Muscle layer of duodenum (tissue), 2 donors: ENCODE data around the gene ATG16L1.

ENCODE experiments used
- H3K27ac ChIP-seq: one replicate; pipeline ENCODE4 v1.7.0; 2013; ENCODE audit warnings: mild to moderate bottlenecking, low read length
- H3K27me3 ChIP-seq: one replicate; pipeline ENCODE4 v1.7.0; 2013; ENCODE audit warnings: low read depth, mild to moderate bottlenecking, control low read depth, low read length
- H3K36me3 ChIP-seq, 2 donors: one replicate each; pipeline ENCODE4 v1.7.0; 2013; ENCODE audit warnings: low read length in 2 of 2, control low read depth in 1 of 2, mild to moderate bottlenecking in 1 of 2; ENCODE audit not compliant: insufficient read depth in 2 of 2, control insufficient read depth in 1 of 2
- H3K4me1 ChIP-seq, 2 donors: one replicate each; pipeline ENCODE4 v1.7.0; 2013; ENCODE audit warnings: low read length in 2 of 2, mild to moderate bottlenecking in 2 of 2, control low read depth in 1 of 2, moderate library complexity in 1 of 2; ENCODE audit not compliant: insufficient read depth in 2 of 2, control insufficient read depth in 1 of 2
- H3K4me3 ChIP-seq, 2 donors: one replicate each; pipeline ENCODE4 v1.7.0; 2013; ENCODE audit warnings: low read length in 2 of 2, low read depth in 1 of 2, mild to moderate bottlenecking in 1 of 2
- H3K9me3 ChIP-seq, 2 donors: one replicate each; pipeline ENCODE4 v1.7.0; 2013; ENCODE audit warnings: low read length in 2 of 2, control low read depth in 1 of 2, mild to moderate bottlenecking in 1 of 2; ENCODE audit not compliant: control insufficient read depth in 1 of 2
- donor health status: healthy.

Gene ATG16L1

DNA sequence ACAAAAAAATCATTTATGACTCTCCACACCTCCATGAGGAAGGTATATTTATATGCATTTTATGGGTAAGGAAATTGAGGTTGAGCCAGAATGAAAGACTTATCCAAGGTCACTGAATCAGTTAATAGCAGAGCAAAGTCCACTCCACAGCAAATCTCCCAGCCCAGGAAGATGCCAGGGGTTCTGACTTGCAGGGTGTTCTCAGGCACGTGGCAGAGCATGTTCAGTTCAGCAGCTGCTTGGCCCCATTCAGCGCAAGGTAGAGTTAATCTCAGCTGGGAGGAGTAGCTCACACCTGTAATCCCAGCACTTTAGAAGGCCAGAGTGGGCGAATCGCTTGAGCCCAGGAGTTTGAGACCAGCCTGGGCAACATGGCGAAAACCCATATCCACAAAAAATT is 85.1 kb downstream of the ATG16L1 start:
- Histone ChIP-seq H3K36me3 (no peaks in the 10 kb centered on the region), H3K27ac (no peak overlapping the region), H3K4me3 (no peak overlapping the region), H3K4me1 (no peaks in the 10 kb centered on the region), H3K9me3 (no peaks in the 10 kb centered on the region), H3K27me3 (no peaks in the 10 kb centered on the region)

- H3K9me3 ChIP-seq = no peaks in the 10 kb centered on the region
- H3K4me1 ChIP-seq = no peaks in the 10 kb centered on the region
- no peaks in the 10 kb centered on the region for H3K27me3 ChIP-seq
- H3K4me3 ChIP-seq = no peak overlapping the region
- no peak overlapping the region for H3K27ac ChIP-seq
- no peaks in the 10 kb centered on the region for H3K36me3 ChIP-seq
These were observed 86.6 kb downstream of the ATG16L1 start for GRCh38 chr2:233338046-233338445.

DNA sequence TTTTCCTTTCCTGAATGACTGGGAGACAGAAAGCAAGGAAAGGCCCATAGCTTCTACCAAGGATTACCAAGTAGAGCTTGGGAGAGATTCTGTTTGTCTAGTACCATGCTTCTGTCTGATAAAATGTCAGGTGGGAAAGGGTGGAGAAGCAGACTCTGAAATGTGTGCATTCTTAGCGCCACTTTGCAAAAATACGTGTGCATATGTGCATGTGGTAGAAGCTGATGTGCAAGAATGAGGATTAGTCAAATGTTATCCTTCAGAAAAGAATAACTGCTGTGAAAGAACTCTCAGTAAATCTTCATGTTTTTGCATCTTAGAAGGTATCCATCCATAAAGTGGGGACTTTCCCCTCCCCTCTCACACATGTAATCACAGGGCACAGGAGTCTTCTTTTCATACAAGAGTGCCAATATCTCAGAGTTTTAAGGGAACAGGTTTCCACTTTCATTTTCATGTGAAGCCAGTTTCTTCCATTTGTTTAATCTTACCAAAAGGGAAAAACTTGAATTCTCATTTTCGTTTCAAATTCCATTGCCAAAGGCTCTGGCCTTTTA is 87.4 kb downstream of the ATG16L1 start:
- no peaks in the 10 kb centered on the region for H3K36me3 ChIP-seq
- H3K9me3 ChIP-seq = no peaks in the 10 kb centered on the region
- H3K4me3 ChIP-seq = no peak overlapping the region
- H3K27me3 ChIP-seq = no peaks in the 10 kb centered on the region
- H3K27ac ChIP-seq = no peak overlapping the region
- no peaks in the 10 kb centered on the region for H3K4me1 ChIP-seq

- Histone ChIP-seq H3K9me3 (no peaks in the 10 kb centered on the region), H3K4me1 (no peaks in the 10 kb centered on the region), H3K27ac (no peak overlapping the region), H3K27me3 (no peaks in the 10 kb centered on the region), H3K36me3 (no peaks in the 10 kb centered on the region), H3K4me3 (no peak overlapping the region)
These were observed 88.0 kb downstream of the ATG16L1 start for GRCh38 chr2:233339427-233339826.

DNA sequence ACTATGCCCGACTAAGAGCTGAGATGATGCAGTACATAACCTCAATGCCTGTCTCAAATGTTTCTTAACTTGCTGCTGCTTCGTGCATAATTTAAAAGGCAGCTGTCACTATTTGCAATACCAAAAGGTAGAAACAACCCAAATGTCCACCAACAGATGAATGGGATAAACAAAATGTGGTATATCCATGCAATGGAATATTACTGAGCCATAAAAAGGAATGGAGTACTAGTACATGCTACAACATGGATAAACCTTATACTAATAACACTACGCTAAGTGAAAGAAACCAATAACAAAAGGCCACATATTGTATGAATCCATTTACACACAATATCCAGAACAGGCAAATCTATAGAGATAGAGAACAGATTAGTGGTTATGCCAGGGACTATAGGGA is 89.8 kb downstream of the ATG16L1 start:
- no peaks in the 10 kb centered on the region for H3K27me3 ChIP-seq
- H3K4me1 ChIP-seq = no peaks in the 10 kb centered on the region
- no peak overlapping the region for H3K27ac ChIP-seq
- no peaks in the 10 kb centered on the region for H3K9me3 ChIP-seq
- no peak overlapping the region for H3K4me3 ChIP-seq
- H3K36me3 ChIP-seq = no peaks in the 10 kb centered on the region

DNA sequence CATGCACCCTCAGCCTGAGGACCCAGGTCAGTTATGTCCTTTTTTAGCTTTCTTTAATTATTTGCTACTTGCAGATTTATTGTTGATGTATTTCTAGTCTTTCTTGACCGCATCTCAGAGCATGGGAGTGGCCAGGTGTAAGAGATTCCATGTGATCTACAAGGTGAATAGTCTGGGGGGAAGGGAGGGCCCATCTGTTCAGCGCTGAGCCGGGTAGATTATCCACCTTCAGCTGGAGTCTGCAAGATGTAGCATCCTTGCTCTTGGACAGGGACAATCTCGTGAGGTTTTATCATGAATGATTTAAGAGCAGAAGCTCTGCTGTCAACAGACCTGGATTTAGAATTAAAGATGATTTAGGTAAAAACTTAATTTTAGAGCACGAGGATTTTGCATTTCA is 90.8 kb downstream of the ATG16L1 start:
- no peaks in the 10 kb centered on the region for H3K9me3 ChIP-seq
- no peaks in the 10 kb centered on the region for H3K36me3 ChIP-seq
- H3K27ac ChIP-seq = no peak overlapping the region
- H3K27me3 ChIP-seq = no peaks in the 10 kb centered on the region
- H3K4me3 ChIP-seq = no peak overlapping the region
- H3K4me1 ChIP-seq = no peaks in the 10 kb centered on the region

- H3K27ac ChIP-seq = no peak overlapping the region
- no peaks in the 10 kb centered on the region for H3K9me3 ChIP-seq
- no peaks in the 10 kb centered on the region for H3K27me3 ChIP-seq
- H3K4me1 ChIP-seq = no peaks in the 10 kb centered on the region
- H3K36me3 ChIP-seq = no peaks in the 10 kb centered on the region
- H3K4me3 ChIP-seq = no peak overlapping the region
These were observed 91.8 kb downstream of the ATG16L1 start for GRCh38 chr2:233343171-233343705.
